GM13976 (cell line): ENCODE data around the gene MOB3A.

ENCODE experiments used
- DNase-seq: peaks from one replicate; pipeline ENCODE4 v3.0.0; 2012; ENCODE audit warnings: low spot score
- CTCF ChIP-seq: IDR thresholded peaks from 2 replicates; pipeline ENCODE4 v1.5.1; 2012; ENCODE audit warnings: borderline replicate concordance, mild to moderate bottlenecking; ENCODE audit not compliant: insufficient read depth; ENCODE audit errors: extremely low read depth, missing control alignments, control extremely low read depth
- in situ Hi-C: fragments of 300-500 bp; cut with MboI; formaldehyde crosslinking; loops from one replicate; pipeline ENCODE4 v1.12.0; 2022; ENCODE audit warnings: low sequenced_read_pairs, mixed read lengths, inconsistent platforms; ENCODE audit not compliant: unreplicated experiment

MOB3A gene

GRCh38 chr19:2057484-2058469 lies 38.3 kb downstream of the MOB3A start:
- in situ Hi-C loops, result no loop called here
- no peak for TF ChIP-seq CTCF

GRCh38 chr19:2056837-2057192 lies 39.3 kb downstream of the MOB3A start:
- TF ChIP-seq CTCF, result no peak
- in situ Hi-C loops, result no loop called here
- no peak for DNase-seq

More at GRCh38 chr19:2057484-2058469, 38.3 kb downstream of the MOB3A start:
- DNase-seq, result no peak

- no peak for TF ChIP-seq CTCF
- in situ Hi-C loops, result no loop called here
- no peak for DNase-seq
Measured at GRCh38 chr19:2055931-2056836, 39.9 kb downstream of the MOB3A start.

- no peak for DNase-seq
- in situ Hi-C loops, result no loop called here
- no peak for TF ChIP-seq CTCF
Measured at GRCh38 chr19:2054763-2055162, 41.4 kb downstream of the MOB3A start.

- in situ Hi-C loops, result no loop called here
- DNase-seq, result no peak
- TF ChIP-seq CTCF, result no peak
Measured at GRCh38 chr19:2053601-2054389, 42.3 kb downstream of the MOB3A start.
